DLD1 (cell line): ENCODE results near the gene PPP6R3.

Source experiments
- in situ Hi-C: cut with HindIII; loops from 2 replicates; pipeline ENCODE4 v1.10.0; 2017; ENCODE audit warnings: low sequenced_read_pairs

The PPP6R3 gene

DNA sequence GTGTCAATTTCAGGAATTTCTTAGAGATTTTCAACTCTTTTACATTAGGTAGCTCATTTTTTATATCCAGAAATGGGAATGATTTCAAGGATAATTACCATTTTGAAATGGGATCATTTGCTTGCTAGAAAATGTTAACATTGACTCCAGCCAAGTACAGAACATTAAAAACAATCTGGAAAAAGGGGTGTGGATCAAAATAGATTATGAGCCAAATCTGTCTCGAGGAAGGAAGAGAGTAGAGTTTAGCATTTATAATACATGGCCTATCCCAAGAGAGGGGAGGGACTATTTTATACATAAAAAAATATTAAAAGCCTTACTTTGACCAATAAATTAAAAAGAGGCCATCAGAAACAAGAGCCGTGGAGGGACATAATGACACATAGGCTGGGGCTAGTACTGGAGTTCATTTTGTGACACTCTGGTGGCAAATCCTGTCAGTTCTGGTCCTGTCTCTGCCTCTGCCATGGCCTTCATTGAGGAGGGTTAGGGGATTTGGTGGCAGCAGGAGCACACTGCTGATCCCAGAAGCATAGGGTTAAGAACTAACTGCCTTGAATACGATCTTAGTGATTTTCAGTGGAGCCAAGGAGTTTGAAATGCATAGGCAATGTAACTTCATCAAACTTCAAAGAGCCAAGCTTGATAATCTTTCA lies 20.4 kb downstream of the PPP6R3 start:
- in situ Hi-C loops, result no loop called here

DNA sequence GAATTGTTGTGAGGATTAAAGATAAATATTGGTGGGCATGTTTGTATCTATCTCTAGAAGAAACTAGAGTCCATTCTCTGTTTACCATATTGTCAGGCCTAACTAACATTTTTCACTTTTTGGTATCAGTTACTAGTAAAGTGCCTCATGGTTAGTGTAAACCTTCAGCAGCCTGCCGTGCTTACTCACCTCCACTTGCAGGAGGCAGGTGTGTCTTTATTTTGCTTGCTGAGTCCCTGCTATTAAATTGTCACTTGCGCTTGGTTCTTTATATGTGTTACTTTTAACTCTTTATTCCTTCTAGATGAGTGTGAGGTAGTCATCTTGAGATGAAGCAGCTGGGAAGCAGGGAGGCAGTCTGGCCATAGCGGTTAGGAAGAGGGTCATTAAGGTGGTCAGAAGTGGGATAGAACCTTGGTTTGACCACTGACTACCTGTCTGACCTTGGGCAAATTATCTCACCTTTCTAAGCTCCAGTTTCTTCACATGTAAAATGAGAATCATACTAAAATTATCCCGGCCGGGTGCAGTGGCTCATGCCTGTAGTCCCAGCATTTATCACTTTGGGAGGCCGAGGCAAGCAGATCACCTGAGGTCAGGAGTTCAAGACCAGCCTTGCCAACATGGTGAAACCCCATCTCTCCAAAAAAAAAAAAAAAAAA lies 21.2 kb downstream of the PPP6R3 start:
- in situ Hi-C loops, result no loop called here

DNA sequence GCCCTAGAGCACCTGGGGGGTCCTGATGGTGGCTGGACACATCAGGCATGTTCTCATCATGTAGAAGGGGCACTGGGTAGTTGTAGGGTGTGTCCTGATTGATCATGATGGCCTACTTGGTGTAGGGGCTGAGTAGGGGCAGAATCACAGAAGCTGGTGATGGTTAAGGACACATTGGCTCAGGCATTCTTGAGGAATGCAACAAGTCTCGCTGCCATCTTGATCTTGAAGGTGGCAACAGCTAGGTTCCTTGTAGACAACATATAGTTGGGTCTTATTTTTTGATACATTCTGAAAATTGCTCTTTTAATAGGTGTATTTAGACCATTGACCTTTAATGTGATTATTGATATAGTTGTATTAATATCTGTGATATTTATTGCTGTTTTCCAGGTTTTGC lies 28.1 kb downstream of the PPP6R3 start:
- in situ Hi-C loops, result no loop called here

DNA sequence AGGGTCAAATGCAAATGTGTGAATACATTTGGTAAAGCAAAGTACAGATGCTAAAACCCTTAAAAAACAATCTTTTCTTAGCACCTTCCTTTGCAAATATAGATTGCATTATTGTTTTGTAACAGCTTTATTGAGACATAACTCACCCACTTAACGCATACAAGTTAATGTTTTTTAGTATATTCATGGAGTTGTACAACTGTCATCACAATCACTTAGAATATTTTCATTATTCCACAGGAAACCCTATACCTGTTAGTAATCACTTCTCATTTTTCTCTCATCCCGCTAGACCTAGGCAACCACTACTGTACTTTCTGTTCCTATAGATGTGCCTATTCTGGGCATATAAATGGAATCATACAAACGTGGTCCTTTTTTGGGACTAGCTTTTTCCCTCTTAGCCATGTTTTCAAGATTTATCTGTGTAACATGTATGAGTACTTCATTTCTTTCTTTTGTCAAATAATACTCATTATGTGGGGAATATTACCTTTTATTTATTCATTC lies 34.7 kb downstream of the PPP6R3 start:
- in situ Hi-C loops, result no loop called here

DNA sequence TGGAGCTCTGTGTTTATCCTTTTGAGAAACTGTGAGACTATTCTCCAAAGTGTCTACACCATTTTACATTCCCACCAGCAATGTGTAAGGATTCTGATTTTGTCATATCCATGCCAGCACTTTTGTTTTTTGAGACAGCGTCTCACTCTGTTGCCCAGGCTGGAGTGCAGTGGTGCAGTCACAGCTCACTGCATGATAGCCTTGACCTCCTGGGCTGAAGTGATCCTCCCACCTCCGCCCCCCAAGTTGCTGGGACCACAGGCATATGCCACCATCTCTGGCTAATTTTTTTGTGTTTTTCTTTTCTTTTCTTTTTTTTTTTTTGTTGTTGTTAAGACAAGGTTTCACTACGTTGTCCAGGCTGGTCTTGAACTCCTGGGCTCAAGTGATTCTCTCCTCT lies 35.3 kb downstream of the PPP6R3 start:
- in situ Hi-C loops, result no loop called here

DNA sequence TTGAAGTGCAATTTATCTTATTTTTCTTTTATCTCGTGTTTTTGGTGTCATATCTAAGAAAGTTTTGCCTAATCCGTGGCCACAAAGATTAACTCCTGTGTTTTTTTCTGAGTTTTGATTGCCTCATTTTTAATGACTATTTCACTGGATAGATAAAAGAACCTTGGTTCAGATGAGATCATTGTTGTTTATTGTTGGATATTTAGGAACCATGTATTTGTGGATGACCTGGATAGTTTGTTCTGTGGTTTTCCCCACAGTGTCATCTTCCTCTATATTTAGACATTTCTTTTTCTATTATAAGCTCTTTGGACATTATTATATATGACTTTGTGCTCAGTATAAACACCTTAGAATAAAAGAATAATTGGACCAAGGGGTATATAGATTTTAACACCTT lies 37.2 kb downstream of the PPP6R3 start:
- in situ Hi-C loops, result no loop called here

DNA sequence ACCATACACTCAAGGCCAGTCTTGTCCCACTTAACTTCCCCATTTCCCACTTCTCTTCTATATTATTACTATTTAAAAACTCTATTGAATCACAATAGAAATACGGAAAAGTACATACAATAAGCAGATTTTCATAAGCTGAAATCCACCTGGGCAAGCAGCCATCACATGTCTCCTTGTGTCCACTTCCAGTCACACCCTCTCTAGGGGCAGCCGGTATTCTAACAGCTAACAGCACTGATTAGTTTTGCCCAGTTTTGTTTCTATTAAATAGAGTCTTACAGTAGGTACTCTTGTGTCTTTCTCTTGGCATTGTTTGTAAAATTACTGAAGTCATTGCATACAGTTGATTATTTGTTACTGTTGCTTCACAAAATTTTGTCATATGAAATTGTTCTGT lies 37.8 kb downstream of the PPP6R3 start:
- in situ Hi-C loops, result no loop called here

DNA sequence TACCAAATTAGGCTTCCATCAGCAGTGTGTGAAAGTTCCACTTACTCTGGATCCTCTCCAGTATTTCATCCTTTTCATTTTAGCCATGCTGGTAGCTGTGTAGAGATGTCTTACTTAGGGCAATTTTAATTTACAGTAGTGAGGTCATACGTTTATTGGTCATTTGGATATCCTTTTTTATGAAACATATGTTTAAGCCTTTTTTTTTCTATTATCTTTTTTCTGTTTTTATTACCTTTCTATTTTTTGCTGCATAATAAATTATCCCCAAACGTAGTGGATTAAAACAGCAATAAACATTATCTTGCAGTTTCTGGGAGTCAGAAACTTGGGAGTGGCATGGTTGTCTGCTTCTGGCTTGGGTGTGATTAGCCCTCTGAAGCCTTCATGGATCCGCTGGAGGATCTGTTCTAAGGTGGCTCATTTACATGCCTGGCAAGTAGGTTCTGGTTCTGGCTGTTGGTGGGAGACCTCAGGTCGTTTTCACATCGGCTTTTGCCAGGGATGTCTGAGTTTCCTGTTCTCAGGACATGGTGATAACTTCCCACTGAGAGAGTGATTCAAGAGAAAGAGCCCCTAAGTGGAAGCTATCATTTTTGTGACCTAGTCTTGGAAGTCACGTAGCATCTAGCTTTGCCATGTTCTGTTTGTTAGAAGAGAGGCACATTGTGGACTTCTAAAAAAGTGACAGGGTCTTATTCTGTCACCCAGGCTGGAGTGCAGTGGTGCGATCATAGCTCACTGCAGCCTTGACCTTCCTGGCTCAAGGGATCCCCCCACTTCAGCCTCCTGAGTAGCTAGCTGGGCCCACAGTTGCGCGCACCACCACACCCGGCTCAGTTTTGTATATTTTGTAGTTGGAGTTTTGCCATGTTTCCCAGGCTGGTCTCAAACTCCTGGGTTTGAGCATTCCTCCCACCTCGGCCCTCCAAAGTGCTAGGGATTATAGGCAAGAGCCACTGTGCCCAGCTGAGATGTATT lies 38.6 kb downstream of the PPP6R3 start:
- in situ Hi-C loops, result no loop called here

DNA sequence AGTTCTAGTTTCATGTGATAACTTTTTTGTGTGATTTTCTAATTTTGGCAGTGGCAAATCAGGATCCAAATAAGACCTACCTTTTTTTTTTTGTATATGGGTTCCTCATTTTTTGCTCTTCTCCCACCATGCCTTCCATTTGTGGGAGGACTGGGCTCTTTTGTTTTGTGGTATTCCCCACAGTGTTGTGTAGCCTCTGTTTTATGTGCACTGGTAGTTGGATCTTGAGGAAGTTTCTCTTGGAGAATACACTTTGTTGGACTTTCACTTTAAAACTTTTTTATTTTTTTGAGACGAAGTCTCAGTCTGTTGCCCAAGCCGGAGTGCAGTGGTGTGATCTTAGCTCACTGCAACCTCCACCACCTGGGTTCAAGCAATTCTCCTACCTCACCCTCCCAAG lies 39.7 kb downstream of the PPP6R3 start:
- in situ Hi-C loops, result no loop called here

DNA sequence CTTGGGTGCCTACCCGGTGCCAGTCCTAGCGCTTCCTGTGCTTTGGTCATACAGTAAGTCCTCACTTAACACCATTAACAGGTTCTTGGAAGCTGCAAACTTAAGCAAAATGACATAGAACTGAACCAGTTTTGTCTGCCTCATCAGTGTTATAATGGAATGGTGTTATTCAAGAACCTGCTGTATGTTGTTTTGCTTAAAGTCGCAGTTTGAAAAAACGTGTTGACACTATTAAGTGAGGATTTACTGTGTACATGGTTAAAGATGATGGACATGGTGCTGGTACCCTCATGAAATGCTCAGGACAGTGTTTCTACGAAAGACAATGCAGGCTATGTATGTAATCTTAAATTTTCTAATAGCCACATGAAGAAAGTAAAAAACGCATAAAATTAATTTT lies 41.3 kb downstream of the PPP6R3 start:
- in situ Hi-C loops, result no loop called here

DNA sequence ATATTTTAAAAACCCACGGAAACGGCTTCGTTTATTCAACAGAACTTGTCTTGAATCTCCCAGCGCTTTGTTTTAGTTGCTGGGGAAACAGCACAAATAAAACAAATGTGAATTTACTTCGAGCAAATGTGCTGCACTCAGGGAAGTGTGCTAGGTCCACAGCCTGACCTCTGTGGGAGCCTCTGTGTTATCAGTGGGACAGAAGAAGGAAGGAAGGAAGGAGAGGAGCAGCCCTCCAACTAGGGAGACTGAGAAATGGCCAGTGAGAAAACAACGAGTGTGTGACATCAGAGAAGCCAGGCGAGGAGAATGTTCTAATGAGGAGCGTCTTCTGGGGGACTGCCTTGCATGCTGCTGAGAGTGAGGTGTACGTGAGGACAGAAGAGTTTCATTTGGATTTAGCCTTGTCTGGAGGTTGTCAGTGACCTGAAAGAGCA lies 42.7 kb downstream of the PPP6R3 start:
- in situ Hi-C loops, result no loop called here

DNA sequence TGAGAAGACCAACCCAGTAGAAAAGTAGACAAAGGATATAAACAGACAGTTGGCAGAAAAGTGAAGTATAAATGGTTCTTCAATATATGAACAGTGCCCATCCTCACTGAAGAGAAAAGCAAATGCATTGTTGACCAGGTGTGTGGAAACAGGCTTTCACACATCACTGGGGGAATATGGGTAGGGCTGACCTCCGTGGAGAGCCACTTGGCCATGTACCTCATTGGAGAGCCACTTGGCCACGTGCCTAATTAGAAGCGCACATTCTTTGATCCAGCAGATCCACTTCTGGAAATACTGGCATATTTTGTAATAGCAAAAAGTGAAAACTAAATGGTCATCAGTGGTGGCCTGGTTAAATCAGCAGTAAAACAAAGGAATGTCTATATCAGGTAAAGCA lies 43.2 kb downstream of the PPP6R3 start:
- in situ Hi-C loops, result no loop called here

DNA sequence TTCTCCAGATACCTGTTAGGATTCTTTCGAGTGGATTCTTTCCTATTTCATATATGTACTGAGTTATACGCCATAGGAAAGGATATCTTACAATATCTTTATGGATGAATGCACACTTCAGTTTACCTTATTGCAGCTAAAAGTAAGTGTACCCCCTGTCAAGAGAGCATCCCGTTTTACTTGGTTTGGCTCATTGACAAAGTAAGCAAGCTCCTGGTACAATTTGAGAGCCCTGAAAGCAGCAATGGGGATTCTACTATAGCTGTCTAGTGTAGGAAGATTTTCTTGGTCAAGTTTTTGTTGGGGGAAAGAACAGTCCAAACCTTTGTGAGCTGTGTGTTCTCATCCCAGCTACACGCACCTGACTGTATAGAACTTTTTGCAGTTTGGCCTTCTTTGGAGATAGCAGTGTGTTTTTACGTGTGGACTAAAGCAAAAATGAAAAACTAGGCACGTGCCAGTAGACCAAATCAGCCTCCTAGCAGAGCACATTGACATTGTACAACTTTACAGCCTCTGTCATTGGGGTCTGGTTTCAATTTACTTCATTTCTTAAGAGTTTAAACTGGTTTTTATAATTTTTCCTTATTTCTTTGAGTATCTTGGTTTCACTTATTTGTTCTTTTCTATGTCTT lies 44.0 kb downstream of the PPP6R3 start:
- in situ Hi-C loops, result no loop called here

DNA sequence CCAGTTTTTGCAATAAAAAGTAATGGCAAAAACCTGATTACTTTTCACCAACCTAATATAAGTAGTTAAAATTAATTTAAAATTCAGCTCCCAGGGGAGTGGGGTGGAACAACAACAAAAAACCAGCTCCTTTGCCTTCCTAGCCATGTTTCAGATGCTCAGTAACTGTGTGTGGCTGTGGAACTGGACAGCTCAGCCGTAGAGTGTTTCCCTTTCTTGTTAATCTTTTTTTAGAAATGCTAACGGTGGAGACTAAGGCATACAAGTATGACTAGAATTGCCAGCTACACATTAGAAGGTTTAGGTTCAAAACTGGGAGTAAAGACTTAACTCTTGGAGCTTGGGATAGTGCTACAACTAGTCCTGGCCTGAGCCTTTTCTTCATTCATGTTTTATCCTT lies 45.0 kb downstream of the PPP6R3 start:
- in situ Hi-C loops, result no loop called here

DNA sequence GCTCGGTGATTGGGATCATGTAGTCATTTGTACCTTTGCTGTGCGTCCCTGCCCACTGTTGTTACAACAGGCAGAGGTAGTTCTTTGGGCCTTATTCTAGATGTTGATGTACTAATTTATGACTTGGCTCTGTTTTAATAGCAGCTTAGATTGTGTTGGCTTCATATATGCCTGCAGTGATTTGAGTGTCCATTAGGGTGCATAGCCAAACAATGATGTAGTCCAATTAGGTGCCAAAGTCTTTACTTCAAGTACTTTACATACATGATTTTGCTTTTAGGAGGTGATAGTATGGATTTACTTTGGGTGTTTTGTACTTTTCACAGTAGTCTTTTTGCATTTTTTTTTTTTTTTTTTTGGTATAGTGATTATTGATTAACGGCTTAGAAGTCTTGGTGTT lies 46.4 kb downstream of the PPP6R3 start:
- in situ Hi-C loops, result no loop called here

DNA sequence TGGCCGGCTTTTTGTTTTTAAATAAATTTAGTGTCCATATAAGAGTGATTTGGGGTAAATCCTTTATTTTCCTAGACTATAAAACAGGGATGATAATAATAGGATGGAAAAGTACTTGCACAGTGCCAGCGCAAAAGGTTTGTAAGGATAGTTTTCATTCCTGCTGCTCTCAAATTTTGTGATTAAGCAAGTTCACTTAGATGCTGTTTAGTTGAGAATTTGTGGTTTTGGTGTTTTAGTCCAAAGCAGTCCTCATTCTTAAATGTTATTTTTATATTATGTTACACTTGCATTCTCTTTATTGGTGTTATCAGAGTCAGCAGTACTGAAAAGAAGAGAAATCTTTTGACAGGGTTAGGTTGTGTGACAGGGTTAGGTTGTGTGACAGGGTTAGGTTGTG lies 47.9 kb downstream of the PPP6R3 start:
- in situ Hi-C loops, result no loop called here

DNA sequence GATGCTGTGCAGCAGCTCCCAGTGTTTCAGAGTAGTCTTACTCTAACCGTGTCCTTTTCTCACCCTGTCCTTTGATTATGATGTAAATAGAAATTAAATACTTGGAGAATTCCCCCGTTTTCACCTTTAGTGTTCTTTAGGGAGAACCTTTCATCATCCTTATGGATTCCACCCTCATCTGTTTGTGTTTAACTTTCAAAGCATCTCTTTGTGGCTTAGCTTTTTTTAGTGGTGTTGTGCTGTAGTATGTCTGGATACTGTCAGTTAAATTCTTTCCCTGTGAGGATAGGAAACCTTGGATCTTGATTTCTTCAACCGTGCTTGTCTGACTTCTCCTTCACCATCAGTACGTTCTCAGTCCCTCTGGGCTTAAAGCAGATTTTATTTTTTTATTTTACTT lies 48.5 kb downstream of the PPP6R3 start:
- in situ Hi-C loops, result no loop called here

DNA sequence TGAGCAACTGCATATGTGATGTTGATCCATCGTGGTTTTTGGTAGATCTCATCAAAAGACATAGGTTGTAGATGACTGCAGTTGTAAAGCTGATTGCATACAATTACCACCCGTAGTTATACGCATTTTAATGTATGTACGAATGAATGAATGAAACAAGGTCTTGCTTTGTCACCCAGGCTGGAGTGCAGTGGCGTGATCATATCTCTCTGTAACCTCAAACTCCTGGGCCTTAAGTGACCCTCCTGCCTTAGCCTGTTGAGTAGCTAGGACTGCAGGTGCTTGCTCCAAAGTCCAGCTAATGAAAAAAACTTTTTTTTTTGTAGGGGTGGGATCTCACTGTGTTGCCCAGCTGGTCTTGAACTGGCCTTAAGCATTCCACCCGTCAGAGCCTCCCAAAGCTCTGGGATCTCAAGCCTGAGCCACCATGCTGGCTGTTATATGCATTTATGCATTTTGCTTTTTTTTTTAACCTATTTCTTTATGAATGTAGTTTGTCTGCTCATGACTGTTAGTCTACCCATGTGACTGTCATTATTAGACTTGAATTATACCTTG lies 53.5 kb downstream of the PPP6R3 start:
- in situ Hi-C loops, result no loop called here

DNA sequence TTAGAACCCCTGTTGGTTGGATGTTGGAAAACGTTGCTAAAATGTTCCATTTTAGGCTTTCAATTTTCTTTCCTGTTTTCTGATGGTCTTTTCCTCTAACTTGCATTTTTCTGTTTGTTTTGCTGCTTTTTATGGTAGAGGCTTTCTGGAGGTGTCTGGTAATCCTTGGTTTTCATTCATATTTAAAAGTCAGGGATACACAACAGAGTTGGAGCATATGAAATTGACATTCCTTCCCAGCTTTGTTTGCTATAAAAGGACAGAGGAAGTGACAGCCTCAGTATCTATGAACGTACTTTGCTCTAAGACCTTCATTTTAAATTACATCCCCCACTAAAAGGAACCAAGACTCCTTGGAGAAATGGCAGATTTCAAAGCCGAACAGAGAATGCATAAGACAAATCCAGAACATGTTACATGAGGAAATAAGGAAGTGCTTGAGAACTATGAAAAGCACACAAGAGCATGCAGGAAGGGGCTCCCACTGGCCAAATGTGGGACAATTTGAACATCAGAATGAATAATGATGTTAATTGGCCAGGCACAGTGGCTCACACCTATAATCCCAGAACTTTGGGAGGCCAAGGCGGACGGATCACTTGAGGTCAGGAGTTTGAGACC lies 56.7 kb downstream of the PPP6R3 start:
- in situ Hi-C loops, result no loop called here

DNA sequence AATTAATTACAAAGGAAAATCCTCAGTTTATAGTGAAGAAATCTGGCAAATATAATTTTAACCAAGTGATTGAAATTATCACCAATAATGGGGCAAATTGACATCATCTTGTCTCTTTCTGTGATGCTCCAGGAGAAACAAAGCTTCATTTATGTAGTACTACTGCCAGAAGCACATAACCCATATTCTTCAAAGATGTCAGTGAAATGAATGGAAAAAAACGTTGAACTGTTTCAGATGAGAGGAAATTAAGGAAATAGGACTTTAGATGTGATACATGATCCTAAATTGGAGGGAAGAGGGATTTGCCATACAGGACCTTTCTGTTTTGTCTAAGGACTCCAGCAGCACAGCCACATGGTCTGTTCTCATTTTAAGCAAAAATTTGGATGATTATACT lies 57.6 kb downstream of the PPP6R3 start:
- in situ Hi-C loops, result no loop called here
